Stimulated activated CD4-positive, alpha-beta T cell treated with anti-CD3 and anti-CD28 coated beads, Interleukin-1b, Interleukin-23, amount 100 ng/mL, for 4 hours (primary cell): Measurements from ENCODE around the gene GLI2.

Experiments used
- DNase-seq, 2 donors: peaks; one replicate each; pipeline ENCODE4 v3.0.0-alpha.2; 2020; ENCODE audit warnings: low read depth in 2 of 2

The GLI2 gene

DNA sequence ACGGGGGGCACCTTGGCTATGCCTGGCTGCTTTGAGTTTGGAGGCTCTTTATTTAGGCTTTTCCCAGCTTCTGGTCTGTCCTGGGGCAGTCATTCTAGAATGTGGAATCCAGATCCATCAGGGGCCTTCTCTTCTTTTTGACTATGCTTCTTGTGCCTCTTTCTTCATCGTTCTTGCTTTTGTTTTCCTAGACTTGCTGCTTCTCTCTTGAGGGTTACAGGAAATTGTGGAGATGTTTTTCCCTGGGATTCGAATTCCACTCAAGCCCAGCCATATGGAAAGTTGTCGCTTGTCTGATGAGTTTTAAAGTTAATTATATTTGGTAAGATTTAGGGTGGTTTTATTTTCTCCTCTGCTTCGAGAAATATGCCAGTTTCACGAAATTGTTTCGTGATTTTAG, 2.4 kb downstream of the GLI2 start:
- no peak for DNase-seq

DNA sequence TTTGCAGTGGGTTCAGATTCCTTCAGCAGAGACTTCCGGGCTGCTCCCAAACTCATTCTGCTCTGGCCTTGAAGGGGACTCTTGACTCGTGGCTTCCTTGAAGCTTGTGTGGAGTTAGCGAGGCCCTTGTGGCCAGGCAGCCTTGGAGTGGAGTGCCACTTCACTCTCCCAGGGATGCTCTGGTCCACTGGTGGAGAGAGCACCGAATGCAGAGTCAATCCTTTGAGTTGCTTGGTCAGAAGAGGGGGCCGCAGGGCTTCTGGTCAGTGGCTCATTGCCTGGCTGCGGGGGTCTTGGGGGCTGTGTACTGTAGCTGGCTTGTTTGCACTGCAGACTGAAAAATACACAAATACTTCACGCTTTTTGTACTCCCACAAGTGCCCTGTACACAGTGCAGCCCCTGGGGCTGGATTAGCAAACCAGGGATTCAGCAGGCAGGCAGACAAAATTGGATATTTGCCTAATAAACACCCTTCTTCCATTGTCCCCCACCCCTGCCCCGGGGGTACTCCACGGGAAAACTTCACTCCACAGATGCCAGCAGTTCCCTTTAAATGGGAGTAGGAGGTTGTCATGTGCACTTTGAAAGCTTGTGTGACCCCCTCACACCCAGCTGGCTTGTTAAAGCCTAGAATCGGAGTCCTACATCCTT, 3.2 kb downstream of the GLI2 start:
- no peak for DNase-seq

GRCh38 chr2:120739438-120740090, 3.9 kb downstream of the GLI2 start:
- DNase-seq, result no peak

DNA sequence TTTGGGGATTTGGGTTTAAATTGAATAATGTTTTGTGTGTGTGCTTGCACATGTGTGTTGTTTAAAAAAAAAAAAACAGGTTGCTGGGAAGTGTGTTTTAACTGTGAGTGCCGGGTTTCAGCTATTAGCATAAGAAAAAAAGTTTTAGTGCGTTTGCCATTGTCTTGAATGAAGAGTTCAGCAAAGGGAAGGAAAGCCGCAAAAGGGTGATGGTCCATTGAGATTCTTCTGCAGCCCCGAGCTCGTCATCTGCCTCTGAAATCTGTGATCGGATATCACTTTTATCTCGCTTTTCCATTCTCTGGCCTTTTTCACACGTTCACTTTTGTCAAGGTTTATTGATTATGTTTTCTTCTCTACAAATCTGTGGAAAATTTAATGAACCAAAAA, 4.7 kb downstream of the GLI2 start:
- DNase-seq, result no peak

GRCh38 chr2:120740765-120741524, 5.3 kb downstream of the GLI2 start:
- DNase-seq, result no peak

- DNase-seq, result no peak
Measured at GRCh38 chr2:120741571-120742561, 6.2 kb downstream of the GLI2 start.

- DNase-seq, result no peak
Measured at GRCh38 chr2:120743657-120744056, 8.0 kb downstream of the GLI2 start.

GRCh38 chr2:120744817-120745216, 9.1 kb downstream of the GLI2 start:
- DNase-seq, result no peak

DNA sequence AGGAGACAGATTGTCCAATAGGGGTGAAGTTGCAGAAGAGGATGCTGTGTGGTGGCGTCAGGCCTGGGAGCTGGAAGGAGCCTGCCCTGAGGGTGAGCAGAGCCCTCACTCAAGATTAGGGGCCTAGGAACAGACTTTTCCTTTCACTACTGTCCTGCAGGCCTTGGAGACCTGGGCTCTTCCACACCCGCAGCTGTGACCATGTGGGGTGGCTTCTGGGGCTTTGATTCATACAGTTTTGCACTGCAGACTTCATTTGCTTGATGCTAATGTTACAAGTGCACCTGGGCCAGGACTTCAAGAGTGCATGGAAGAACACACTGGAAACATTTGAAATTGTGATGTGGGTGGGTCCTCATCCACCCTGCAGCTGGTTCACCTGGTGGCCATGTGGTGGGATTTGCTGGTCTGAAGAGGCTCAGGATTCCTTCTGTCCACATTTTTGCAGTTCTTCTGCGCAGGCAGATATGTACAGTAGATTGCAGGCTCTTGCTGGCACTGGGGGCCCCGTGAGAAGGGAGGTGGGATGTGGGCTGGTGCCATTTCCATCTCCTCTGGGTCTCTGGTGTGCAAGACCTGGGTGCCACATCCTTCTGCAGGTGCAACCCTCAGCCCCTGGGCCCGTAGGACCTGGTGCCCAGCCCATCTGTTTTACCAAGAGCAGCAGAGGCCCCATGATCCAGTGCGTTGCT, 9.9 kb downstream of the GLI2 start:
- no peak for DNase-seq

- DNase-seq, result no peak
Measured at GRCh38 chr2:120746144-120746543, 10.5 kb downstream of the GLI2 start.

DNA sequence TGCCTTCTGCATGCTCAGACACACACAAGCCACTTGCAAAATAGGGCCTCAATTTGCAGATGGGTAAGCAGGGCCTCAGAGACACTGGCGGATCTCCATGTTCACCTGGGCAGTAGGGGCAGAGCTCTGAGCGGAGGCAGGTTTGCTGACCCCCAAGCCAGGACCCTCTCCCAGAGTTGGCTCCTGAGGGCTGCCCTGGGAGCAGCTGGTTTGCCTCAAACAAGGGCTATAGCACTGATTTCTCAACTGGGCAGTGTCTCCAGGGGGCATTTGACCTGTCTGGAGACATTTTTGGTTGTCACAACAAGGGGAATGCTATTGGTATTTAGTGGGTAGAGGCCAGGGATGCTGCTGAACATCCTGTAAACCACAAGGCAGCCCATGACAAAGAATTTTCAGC, 11.6 kb downstream of the GLI2 start:
- no peak for DNase-seq

- no peak for DNase-seq
Measured at GRCh38 chr2:120747706-120748105, 12.0 kb downstream of the GLI2 start.

GRCh38 chr2:120748310-120748709, 12.6 kb downstream of the GLI2 start:
- no peak for DNase-seq

GRCh38 chr2:120748741-120749140, 13.1 kb downstream of the GLI2 start:
- no peak for DNase-seq

GRCh38 chr2:120749506-120750431, 14.1 kb downstream of the GLI2 start:
- no peak for DNase-seq

DNA sequence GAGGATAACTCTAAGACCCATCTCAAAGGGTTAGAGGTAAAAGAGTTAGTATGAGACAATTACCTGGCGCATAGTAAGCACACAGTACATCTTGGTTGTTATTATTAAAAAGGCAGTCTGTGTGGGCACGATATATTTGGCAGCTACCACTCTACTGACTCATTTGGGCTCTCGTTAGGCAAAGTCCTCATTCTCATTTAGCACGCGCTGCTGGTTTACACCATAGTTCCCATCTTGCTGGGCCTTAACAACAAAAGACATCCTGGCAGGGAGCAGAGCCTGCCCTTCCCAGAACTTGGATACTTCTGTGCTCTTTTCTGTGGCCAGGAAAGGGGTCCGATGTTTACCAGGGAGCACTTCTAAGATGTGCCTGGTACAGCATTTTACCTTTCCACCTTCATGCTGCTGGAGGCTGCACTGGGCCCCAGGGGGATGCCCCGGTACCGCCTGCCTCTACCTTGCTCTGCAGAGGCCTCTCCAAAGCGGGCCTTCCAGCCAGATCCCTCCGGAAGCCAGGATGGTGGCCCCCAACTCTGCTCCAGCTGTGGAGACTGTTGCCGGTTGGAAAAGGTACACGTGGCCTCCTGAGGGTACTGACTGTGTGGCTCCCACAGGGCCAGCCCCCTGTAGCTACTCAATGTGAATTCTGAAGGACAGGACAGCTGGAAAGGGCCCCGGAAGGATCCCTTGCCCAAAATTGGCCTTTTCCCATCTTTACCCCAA, 15.0 kb downstream of the GLI2 start:
- no peak for DNase-seq

- no peak for DNase-seq
Measured at GRCh38 chr2:120751553-120751952, 15.9 kb downstream of the GLI2 start.

DNA sequence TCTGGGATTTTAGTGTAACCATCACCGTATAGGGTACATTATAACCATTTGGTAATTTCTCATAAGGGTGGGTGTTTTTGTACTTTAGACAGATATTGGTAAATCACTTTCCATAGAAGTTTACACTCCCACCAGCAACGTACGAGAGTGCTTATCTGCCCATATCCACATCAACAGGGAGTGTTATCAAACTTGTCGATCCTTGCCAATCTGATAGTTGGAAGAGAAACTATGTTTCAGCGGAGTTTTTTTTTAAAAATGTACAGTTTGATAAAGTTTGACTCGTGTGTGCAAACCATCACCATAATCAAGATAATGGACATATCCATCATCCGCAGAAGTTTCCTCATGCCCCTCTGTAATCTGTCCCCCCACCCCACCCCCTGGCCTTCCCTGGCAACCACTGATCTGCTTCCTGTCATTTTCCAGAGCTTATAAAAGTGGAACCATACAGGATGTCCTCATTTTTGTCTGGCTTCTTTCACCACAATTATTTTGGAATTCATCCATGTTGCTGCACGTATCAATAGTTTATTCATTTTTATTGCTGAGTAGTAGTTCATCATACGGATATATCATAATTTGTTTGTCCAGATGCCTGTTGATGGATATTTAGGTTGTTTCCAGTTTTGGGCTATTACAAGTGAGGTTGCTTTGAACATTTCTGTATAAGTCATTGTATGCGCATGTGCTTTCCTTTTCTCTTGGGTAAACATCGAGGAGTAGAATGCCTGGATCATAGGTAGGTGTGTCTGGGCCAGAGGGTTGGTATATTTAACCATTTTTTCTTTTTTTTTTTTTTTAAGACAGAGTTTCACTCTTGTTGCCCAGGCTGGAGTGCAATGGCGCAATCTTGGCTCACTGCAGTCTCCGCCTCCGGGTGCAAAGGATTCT, 18.6 kb downstream of the GLI2 start:
- DNase-seq, result no peak
